HG02642 (cell line): ENCODE measurements around the gene TMEM271.
"Not testable (repeated sequence)": the region's sequence is repeated elsewhere in the genome, so short reads cannot be mapped to it uniquely, and the experiment has no call there.

Experiments used
- ATAC-seq: cut with Tn5 transposase; IDR thresholded peaks from one replicate; pipeline ENCODE4 v1.9.1; 2021; ENCODE audit warnings: mild to moderate bottlenecking; ENCODE audit not compliant: unreplicated experiment, poor library complexity

TMEM271 gene

DNA sequence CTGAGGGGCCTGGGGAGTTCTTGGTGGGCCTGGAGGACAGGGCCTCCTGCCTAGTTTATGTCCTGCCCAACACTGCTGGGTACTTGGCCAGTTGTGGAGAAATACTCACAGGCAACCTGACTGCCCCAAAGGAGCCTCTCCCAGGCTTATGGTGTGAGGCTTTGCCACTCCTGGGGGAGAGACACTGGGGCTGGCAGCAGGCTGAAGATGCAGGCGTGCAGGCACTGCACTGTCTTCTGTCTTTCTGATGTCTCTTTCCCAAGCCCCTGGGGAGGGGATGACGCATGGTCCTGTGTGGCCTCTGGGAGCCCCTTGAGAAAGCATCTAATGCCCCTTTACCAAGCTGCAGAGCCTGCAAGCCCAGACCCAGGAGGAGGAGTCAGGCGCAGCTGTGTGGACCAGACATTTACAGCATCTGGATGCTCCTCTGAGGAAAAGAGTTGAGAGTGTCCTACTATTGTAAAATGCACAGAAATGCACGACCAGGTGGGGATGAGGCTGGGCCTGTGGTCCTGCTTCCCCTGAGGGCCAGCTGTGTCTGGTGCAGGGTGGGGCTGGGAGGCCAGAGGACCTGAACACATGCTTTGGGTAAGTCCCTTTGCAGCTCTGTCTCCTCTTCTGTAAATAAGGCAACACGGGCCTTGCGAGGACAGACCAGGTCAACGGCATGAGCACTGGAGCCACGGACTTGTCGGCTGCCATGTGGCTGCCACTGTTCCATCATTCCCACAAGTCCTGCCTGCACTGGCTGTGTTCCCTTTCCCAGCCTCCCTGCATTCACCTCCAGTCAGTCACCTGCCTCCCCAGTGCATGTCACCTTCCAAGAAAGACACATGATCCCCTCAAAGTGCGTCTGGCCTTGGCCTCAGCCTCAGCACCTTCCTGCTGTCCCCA is 8.4 kb downstream of the TMEM271 start:
- ATAC-seq = no peak

DNA sequence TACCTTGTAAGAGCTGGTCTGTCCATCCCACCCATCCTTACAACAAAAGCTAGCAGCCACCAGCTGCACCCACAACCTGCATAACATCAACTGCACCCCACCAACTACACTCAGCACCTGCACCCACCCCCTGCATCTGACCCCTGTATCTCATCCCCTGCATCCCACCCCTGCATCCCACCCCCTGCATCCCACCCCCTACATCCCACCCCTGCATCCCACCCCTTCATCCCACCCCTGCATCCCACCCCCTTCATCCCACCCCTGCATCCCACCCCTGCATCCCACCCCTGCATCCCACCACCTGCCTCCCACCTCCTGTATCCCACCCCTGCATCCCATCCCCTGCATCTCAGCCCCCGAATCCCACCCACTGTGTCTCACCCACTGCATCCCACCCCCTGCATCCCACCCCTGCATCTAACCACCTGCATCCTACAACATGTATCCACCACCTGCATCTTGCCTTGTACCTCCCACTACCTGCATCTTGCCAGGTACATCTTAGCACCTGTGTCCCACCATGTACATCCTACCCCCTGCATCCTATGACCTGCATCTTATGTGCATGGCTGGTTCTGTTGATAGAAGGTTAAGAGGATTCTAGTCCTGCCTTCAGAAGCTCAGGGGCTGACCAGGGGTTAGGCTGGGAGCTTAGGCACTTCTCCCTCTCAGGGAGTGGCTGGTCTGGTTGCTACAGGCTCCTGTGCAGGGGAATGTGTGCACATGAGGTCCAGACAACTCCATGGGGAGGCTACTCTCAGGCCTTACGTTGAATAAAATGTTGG is 9.4 kb downstream of the TMEM271 start:
- no peak for ATAC-seq

DNA sequence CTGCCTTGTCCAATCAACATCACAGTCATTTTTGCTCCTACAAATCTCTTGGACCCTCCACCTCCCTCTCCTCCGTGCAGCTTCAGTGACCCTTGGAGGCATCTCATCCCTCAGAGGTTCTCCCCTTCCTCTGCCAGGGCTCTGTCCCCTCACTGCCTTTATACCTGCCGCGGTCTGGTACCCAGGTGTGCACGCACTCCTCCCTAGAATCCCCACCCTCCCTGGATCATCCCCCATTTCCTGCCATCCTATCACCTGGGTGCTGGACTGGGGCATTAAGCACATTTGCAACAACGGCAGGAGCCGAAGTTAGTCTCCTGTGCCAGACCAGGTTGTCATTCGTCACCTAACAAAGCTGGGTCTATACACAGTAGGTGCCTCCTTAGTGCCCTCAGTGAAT is 10.1 kb downstream of the TMEM271 start:
- no peak for ATAC-seq

DNA sequence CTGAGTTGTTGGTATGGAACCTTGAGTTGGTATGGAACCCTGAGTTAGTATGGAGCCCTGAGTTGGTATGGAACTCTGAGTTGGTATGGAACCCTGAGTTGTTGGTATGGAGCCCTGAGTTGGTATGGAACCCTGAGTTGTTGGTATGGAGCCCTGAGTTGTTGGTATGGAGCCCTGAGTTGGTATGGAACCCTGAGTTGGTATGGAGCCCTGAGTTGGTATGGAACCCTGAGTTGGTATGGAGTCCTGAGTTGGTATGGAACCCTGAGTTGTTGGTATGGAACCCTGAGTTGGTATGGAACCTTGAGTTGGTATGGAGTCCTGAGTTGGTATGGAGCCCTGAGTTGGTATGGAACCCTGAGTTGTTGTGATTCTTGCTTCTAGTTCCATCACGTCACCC is 10.5 kb downstream of the TMEM271 start:
- not testable (repeated sequence) for ATAC-seq

DNA sequence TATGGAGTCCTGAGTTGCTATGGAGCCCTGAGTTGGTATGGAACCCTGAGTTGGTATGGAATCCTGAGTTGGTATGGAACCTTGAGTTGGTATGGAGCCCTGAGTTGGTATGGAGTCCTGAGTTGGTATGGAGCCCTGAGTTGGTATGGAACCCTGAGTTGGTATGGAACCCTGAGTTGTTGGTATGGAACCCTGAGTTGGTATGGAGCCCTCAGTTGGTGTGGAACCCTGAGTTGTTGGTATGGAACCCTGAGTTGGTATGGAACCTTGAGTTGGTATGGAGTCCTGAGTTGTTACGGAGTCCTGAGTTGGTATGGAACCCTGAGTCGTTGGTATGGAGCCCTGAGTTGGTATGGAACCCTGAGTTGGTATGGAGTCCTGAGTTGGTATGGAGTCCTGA is 13.6 kb downstream of the TMEM271 start:
- not testable (repeated sequence) for ATAC-seq

DNA sequence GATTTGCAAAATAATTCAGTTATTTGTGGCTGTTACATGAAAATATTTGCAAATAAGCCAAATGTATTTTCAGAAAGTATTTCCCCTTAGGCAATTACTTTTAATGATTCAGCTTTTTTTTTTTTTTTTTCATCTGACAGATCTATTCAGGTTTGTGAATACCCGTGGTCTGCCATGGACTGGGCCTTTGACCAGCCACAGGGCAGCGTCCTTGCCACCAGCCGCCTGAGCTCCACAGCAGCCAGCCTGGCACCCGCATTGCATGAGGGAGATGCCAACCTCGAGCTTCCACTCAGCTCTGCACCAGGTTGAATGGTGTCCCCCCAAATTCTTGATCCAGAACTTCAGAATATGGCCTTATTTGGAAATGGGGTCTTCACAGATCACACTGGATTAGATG is 14.7 kb downstream of the TMEM271 start:
- no peak for ATAC-seq

DNA sequence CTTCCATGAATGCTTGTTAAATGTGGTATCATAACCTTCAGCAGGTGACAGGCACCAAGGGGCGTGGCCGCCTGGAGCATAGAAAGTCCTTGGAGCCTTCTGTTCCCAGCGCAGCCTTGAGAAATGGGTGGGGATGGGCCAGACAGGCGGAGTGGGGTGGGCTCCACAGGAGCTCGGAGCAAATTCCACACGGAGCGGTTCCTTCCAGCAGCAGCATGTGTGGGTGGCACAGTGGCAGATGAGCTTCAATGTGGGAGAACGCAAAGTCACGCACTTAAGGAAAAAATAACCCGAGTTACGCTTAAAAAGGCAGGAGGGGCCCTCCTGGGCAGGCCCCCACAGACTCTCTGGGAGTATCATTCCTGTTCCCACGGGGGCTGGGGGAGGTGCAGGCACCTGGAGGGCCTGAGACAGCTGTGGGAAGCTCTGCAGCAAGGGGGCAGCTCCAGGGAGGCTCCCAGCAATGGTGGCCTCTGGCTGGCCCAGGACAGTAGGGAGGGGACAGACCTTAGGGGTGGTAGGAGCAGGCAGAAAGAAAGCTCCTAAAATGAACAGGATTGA is 15.3 kb downstream of the TMEM271 start:
- no peak for ATAC-seq

DNA sequence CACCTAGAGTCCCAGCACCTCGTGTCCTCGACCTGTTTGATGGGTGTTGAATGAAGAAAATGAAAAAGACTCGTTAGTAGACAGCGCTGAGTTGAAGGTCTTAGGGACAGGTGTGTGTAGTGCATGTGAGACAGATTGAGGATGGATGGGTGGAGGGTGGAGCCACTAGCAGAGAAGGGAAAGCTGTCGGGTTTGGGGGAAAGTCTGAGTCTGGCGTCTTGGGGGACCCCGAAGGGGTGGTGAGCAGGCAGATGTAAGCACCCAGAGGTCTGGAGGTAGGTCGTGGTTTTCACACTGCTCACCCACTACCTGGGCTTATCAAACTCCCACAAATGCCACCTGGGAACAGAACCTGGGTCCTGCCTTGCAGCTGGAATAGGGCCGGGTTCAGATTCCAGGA is 16.0 kb downstream of the TMEM271 start:
- no peak for ATAC-seq

DNA sequence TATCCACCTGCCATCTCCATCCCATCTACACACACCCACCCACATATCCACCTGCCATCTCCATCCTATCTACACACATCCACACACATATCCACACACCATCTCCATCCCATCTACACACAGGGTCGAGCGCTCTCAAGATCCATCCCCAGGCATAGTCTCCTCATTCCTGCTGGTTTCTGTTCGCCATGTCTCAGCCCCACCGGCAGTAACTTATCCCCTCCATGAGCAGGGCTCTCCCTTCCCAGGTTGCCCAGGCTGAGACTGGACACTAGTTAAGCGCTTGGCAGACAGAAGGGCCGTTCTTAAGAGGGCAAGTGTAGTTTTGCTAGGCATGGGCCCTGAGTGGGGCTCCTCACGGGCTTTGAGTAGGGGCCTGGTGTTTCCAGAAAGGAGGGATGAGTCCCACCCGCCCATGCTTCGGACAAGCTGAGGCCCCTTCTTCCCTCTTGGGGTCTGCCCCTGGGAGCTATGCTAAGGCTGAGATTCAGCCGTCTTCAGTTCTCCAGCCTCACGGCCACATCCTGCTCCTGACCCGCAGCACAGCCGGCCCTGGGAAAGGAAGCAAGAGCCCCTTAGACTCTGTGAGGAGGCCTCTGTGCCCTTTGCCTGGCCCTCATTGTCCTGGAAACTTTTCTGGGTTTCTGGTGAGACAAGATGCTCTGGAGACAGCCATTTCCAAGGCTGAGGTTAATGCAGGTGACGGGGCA is 20.4 kb downstream of the TMEM271 start:
- ATAC-seq = no peak

DNA sequence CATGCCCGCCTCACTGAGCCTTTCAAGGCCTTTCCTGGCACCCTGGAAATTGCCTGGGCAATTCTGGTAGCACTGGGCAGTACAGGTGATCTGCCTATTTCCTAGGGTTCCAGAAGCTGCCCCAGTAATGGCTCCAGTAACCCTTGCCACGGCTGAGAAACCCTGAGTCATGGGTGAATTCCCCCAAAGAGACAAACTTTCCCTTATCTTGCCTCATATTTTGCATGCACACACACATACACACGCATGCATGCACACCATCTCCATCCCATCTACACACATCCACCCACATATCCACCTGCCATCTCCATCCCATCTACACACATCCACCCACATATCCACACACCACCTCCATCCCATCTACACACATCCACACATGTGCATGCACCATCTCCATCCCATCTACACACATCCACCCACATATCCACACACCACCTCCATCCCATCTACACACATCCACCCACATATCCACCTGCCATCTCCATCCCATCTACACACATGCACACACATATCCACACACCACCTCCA is 21.2 kb downstream of the TMEM271 start:
- not testable (repeated sequence) for ATAC-seq

DNA sequence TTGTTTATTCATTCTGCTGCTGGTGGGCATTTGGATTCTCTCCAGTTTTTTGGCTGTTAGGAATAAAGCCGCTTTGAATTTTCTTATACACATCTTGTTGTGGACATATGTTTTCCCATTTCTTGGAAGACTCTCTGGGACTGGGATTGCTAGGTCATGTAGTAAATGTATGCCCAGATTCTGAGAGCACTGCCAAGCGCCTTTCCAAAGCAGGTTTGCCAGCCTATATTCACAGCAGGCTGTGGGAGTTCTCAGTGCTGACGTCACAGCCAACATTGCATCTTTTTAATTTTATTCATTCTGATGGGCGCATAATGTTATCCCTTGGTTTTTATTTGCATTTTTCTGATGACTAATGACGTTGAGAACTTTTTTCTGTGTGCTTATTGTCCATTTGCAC is 24.1 kb downstream of the TMEM271 start:
- no peak for ATAC-seq

DNA sequence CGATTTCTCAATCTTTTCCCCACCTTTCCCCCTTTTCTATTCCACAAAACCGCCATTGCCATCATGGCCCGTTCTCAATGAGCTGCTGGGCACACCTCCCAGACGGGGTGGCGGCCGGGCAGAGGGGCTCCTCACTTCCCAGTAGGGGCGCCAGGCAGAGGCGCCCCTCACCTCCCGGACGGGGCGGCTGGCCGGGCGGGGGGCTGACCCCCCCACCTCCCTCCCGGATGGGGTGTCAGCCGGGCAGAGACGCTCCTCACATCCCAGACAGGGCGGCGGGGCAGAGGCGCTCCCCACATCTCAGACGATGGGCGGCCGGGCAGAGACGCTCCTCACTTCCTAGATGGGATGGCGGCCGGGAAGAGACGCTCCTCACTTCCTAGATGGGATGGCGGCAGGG is 25.8 kb downstream of the TMEM271 start:
- not testable (repeated sequence) for ATAC-seq

DNA sequence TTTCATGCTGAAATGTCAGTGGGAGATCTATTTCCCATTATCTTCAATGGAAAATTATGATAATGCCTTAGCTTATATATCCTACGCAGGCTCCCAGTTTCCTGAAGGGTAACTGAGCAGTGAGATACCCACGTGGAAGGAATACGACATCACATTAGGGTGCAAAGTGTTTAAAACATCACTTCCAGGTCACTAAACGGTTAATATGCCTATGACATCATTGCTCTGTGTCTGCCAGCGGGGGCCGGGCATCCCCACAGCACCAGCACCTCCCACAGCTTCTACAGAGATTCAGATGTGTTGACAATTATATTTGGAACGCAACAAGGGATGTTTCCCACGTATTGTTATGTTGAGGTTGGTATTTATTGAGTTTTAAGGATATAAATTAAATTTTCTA is 27.1 kb downstream of the TMEM271 start:
- ATAC-seq = no peak

DNA sequence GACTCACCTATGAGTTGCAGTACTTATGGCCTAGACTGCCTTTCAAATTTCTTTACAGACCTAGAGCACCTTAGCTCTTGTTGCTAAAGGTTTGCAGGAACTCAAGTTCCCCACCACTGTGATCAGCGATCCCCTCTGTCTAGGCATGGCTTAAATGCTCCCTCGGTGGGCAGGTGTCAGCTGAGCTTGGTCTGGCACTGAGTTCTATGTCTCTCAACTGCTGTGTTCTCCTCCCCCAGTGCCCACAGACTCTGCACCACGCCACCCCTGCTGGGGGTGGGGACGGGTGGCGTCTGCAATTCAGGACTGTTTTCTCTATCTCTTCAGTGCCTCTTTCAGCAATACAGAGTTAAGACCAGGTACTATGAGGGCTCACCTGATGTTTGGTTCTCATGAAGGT is 30.5 kb downstream of the TMEM271 start:
- ATAC-seq = no peak

DNA sequence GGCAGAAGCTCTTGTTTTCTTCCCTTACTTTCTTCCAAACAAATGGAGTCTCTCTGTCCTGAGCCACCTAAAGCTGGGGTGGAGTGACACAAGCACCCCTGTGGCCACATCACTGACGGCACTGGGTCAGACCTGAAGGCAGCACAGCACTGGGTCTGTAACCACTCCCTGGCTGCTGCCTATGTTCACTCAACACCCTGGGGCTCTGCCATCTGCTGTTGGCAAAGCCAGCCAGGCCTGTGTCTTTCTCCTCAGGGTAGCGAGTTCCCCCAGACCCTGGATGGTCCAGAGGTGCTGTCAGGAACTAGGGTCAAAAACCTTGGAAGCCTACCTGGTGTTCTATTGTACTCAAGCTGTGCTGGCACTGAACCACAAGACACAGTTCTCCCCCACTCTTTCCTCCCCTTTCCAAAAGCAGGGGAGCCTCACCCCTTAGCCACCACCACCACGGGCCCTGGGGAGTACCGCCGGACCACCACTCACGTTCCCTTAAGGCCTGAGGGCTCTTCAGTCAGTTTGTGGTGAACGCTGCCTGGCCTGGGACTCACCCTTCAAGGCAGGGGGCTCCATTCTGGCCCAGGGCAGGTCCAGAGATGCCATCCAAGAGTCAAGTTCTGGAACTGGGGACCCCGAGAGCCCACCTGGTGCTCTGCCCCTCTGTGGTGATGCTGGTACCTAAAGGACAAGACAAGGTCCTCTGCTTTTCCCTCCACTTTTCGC is 31.5 kb downstream of the TMEM271 start:
- no peak for ATAC-seq

DNA sequence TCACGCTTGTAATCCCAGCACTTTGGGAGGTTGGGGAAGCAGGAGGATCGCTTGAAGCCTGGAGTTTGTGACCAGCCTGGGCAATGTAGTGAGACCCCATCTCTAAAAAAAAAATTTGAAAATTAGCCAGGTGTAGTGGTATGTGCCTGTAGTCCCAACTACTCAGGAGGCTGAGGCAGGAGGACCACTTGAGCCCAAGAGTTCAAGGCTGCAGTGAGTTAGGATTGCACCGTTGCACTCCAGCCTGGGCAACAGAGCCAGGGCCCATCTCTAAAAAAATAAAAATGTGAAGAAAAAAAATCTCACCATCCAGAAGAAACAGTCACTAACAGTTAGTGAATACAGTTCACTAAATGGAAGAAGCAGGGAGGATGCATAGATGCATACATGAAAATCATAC is 34.8 kb downstream of the TMEM271 start:
- ATAC-seq = no peak

DNA sequence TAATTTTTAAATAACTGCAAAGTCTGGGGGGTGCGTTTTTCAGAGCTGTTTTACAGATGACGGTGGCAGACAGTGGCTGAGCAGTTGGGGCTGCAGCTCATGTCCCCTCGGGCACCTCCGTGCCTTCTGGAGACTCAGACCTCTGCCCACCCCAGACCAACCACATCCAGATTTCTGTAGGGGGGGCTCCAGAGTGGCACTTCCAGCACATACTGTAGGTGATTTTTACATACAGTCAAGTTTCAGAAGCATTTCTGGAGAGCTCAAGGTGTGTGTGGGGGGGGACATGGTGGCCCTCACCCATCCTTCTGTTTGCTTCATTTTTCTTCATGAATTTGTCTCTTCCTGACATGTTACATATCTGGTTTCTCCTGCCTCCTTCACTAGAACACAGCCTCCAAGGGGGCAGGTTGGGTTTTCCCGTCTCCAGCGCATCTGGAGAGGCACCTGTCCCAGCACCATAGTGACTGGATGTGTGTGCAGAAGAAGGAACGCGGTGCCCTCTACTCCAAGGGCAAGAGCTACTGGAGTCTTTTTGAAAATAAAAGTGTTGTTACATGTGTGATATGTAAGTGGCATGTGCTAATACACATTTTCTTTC is 37.5 kb downstream of the TMEM271 start:
- no peak for ATAC-seq

DNA sequence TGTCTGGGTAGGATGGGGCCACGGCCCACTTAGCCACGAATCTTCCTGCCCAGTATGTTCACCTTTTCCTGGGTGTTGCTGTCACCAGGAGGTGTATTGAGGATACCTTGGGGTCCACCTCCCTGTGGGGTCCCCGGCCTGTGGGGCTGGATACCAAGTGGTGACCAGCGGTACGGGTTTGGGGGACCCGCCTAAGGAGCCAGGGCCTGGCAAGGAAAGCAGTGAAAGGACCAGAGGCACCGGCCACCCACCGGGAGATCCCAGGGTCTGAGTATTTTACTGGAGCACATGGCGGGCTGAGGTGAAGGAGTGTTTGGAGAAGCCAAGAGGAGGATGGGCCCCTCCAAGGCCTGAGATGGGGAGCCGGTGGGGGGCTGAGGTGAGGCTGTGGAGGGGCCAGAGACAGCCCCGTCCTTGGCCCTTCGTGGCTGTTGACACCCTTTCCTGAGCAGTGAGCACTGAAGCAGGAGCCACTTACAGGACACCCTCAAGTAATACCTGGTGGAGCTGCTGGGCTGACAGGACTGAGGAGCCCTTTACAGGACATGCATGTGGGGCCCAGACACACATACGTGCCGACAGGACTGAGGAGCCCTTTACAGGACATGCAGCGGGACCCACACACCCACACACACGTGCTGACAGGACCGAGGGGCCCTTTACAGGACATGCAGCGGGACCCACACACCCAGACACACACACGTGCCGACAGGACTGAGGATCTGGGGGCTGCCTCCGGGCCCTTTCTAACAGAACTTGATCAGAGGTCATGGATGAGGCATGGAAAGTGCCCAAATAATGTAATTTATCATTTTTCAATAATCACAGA is 38.4 kb downstream of the TMEM271 start:
- no peak for ATAC-seq
